ENCODE data around the gene PPP1R14C. TPM values are rescaled to one million over a fixed set of nuclear protein-coding genes. Genes with fewer than 3 reads are reported as not detected.

Gene PPP1R14C
- polyA plus RNA-seq, 10 donors, result 23.2 to 61.4 (median 39.5) TPM

DNA sequence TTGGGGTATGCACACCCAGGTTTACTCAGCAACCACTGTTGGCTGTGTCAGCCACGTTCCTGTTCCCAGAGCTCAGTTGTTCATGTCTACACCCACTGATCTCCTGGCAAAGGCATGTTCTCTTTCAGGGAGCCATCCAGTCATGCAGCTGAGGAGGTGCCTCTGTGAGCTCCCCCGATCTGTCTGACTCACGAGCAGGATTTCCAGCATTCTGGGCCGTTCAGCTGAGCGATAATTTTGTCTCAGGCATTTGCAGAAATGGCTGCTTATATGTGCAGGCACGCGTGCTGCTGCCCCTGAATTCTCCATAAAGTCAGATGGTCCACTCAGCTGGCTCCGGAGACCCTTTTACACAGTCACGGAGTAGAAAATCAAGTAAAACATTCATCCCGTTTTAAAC lies 147.6 kb downstream of the PPP1R14C start:
- DNase-seq, result peak in 1 of 3 donors; percentile 28

DNA sequence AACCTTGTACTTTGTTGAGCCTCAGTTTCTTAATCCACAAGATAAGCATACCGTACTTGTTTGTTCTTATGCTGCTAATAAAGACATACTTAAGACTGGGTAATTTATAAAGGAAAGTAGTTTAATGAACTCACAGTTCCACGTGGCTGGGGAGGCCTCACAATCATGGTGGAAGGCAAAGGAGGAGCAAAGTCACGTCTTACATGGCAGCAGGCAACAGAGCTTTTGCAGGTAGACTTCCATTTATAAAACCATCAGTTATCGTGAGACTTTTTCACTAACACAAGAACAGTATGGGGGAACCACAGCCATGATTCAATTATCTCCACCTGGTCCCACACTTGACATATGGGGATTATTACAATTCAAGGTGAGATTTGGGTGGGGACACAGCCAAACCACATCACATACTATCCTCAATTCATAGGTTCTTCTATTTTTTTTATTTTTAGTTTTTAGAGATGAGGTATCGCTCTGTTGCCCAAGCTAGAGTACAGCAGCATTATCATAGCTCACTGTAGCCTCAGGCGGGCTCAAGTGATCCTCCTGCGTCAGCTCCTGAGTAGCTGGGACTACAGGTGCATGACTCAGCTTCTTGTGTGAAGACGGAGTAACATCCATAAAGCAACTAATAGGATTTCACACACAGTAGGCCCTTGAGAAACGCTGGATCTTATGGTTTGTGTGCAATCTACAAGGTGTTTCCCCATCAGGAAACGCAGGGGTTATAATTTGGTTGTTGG lies 149.3 kb downstream of the PPP1R14C start:
- no peak for DNase-seq

DNA sequence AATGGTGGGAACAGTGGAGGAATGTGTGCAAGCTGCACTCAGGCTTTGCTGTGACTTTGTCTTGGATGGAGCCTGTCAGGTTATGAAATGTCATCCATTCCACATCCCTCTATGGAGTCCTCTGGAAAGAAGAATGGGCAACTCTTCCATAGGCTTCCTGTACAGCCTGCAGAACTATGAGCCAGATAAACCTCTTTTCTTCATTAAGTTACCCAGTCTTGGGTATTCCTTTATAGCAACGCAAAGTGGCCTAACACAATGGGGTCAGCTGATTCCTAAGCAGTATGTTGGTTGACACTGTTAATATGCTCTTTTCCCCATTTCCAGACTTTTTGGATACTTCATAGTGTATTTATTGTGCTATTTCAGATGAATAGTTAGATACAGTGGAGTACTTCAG lies 150.2 kb downstream of the PPP1R14C start:
- DNase-seq, result no peak

DNA sequence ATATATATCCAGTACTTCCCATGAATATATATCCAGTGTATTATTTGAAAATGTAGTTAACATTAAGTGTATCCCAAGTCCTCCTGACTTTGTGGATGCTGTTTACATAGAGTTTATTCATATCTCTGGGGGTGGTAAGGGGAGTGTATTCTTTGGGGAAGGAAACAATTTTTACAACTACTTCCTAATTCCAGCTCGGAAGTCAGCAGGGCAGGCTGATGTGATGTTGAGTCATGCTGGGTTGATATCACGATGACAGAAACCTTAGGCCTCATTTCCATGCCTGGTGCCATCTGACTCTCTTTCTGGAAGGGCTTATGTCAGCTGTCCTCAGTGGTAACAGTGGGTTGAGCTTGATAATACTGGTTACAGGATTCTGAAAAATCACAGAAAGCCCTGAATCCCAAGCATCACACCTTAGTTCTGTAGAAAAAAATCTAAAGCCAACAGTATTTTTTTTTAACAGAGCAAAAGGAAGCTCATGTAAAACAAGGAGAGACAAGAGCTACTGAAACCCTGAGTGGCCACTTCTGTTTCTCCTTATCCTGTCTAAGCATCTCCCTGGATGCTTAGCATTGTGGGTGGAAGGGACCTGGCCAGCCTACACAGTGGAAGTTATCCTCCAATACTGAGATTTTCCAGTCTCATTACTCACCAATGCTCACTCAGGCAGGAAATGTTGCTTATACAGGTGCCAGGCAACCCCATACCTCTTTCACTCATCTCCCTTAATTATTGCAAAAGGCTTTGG lies 150.8 kb downstream of the PPP1R14C start:
- peak in 1 of 3 donors; percentile 40 for DNase-seq

DNA sequence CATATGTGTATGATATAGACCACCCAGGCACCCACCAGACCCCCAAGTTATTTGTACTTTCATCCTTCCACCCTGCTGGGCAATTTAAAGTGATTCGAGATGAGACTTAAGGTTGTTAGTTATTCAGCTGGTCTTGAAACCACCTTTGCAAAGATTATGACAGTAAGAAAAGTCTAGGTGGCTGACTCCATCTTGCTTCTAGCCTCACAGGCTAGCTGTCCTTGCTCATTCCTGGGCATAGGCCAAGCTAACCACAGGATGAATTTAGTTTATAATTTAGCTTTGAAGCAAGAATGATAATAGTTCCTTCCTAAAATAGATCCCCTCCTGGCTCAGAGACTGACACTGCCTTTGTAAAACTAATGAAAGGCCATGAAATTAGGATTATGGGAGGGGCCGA lies 154.0 kb downstream of the PPP1R14C start:
- DNase-seq, result no peak

DNA sequence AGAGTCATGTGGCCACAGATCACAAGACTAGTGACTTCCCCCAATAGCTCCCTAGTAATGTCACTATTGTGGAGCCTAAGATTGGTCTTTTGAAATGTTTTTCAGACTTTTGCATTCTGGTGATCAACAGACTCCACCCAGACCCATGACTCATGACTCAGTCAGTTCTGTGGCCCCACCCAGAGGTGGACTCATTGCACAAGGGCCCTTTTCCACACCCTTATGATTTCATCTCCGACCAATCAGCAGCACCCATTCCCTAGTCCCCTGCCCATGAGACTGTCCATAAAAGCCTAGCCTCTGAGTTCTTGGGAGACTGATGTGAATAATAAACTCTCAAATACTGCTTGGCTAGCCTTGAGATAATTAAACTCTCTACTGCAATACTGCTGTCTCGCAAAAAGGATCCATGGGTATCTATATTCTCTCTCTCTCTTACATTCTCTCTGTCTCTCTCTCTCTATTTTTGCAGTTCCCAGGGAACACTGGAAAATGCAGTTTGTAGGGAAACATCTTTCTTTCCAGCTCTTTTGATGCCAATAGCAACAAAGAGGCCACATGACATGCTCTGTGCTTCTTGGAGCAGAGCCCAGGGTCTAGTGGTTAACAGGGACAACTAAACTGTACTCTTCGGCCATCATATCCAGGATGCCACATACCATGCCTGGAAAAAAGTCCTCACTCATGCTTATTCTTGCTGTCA lies 154.6 kb downstream of the PPP1R14C start:
- no peak for DNase-seq

DNA sequence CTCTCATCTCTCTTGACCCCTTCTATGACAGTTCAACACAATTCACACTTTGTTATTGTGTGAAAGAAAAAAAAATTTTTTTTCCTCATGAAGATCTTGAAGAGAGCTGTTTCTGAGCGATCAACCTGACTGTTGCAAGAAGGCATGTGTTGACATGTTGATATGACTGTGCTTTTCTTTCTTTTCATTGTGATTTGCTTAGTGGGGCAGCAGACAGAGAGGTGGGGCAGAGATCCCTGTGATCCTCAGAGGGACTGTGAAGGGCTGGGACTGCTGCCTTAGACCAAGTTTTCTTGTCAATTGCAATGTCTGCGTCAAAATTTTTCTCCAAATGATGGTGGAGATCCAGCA lies 155.2 kb downstream of the PPP1R14C start:
- DNase-seq, result no peak

DNA sequence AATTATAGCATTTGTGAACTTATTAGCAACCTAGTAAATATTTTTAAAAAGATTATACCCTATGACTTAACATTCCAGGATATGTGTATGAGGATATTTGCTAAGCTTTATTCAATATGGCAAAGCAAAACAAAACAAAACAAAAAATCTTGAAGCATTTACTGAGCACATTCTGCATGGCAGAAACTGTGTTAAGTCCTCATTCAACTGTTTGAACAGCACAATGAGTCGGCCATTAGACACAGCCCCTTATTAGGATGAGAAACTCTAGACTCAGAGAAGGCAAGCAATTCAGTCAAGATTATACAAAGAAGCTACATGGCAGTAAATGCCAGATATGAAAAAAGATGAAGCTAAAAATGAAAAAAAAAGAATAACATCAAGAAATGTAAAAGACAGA lies 155.8 kb downstream of the PPP1R14C start:
- DNase-seq, result no peak

Other genes with a start within 250 kb of the PPP1R14C start
- gene RAET1E, start 244.9 kb upstream of the PPP1R14C start, polyA plus RNA-seq (ENCODE audit: insufficient read length in 10 of 10), result 1 to 10 TPM in 2 of 10 donors, under 1 TPM in 8; 0.42 to 1.2 (median 0.83) TPM
- under 1 TPM in 7 of 10 donors, not detected in 3; 0.19 to 0.56 (median 0.29) TPM for gene RAET1G, start 219.9 kb upstream of the PPP1R14C start, polyA plus RNA-seq (ENCODE audit: insufficient read length in 10 of 10)
- gene ULBP2, start 201.0 kb upstream of the PPP1R14C start, polyA plus RNA-seq (ENCODE audit: insufficient read length in 10 of 10), result under 1 TPM; 0.12 to 0.81 (median 0.44) TPM
- under 1 TPM; 0.19 to 0.65 (median 0.52) TPM for gene ULBP1, start 179.1 kb upstream of the PPP1R14C start, polyA plus RNA-seq (ENCODE audit: insufficient read length in 10 of 10)
- under 1 TPM in 3 of 10 donors, not detected in 7; 0.15 to 0.33 (median 0.24) TPM for gene RAET1L, start 117.5 kb upstream of the PPP1R14C start, polyA plus RNA-seq (ENCODE audit: insufficient read length in 10 of 10)
- gene ULBP3, start 73.9 kb upstream of the PPP1R14C start, polyA plus RNA-seq (ENCODE audit: insufficient read length in 10 of 10), result 1 to 10 TPM; 1.4 to 3.0 (median 1.9) TPM
- under 1 TPM in 1 of 10 donors, not detected in 9; 0.01 TPM for gene IYD, start 226.0 kb downstream of the PPP1R14C start, polyA plus RNA-seq (ENCODE audit: insufficient read length in 10 of 10)